ENCODE data around the gene FOXJ3.

DNA sequence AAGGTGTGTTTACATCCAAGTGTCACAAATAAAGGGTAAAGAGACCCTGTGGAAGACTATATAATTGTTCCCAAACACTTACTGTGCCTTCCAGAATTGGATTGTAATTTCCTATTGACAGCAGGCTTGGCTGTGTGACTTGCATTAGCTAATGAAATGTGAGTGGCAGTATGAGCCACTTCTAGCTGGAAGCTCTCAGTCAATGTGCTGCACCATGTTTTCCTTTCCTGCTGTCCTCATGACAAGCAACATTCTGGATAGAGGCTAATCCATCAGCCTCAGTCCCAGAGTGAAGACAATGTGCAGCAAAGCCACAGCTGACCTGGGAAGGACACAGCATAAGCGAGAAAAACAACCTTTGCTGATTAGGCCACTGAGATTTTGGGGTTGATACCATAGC is 5.9 kb upstream of the FOXJ3 start:
- no peak for TF ChIP-seq POLR2A (IDR thresholded peaks at IDR 0.05)
- TF ChIP-seq, protein P1, sequence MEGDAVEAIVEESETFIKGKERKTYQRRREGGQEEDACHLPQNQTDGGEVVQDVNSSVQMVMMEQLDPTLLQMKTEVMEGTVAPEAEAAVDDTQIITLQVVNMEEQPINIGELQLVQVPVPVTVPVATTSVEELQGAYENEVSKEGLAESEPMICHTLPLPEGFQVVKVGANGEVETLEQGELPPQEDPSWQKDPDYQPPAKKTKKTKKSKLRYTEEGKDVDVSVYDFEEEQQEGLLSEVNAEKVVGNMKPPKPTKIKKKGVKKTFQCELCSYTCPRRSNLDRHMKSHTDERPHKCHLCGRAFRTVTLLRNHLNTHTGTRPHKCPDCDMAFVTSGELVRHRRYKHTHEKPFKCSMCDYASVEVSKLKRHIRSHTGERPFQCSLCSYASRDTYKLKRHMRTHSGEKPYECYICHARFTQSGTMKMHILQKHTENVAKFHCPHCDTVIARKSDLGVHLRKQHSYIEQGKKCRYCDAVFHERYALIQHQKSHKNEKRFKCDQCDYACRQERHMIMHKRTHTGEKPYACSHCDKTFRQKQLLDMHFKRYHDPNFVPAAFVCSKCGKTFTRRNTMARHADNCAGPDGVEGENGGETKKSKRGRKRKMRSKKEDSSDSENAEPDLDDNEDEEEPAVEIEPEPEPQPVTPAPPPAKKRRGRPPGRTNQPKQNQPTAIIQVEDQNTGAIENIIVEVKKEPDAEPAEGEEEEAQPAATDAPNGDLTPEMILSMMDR (IDR thresholded peaks at IDR 0.05 in 4 of 5, conservative IDR thresholded peaks at IDR 0.05 in 1 of 5): no peak
